Effector memory CD4-positive, alpha-beta T cell (primary cell): ENCODE results near the gene SHC3.

Experiments
- DNase-seq, 3 donors: peaks; one replicate each; pipeline ENCODE4 v3.0.0-alpha.2; 2020
- H3K27ac ChIP-seq: 2 replicates; pipeline ENCODE4 v1.7.0; 2013; ENCODE audit warnings: mild to moderate bottlenecking, low read length, moderate library complexity; ENCODE audit not compliant: insufficient read depth, poor library complexity, severe bottlenecking
- H3K27me3 ChIP-seq: replicated peaks from 2 replicates; pipeline ENCODE4 v1.7.0; 2013; ENCODE audit warnings: mild to moderate bottlenecking, low read length; ENCODE audit not compliant: insufficient read depth, control insufficient read depth, poor library complexity, severe bottlenecking
- H3K36me3 ChIP-seq: 2 replicates; pipeline ENCODE4 v1.7.0; 2013; ENCODE audit warnings: mild to moderate bottlenecking, low read length, moderate library complexity; ENCODE audit not compliant: control insufficient read depth, insufficient read depth
- H3K4me1 ChIP-seq: 2 replicates; pipeline ENCODE4 v1.7.0; 2013; ENCODE audit warnings: low read length, mild to moderate bottlenecking; ENCODE audit not compliant: control insufficient read depth, insufficient read depth, poor library complexity, severe bottlenecking
- H3K4me3 ChIP-seq: 2 replicates; pipeline ENCODE4 v1.7.0; 2013; ENCODE audit warnings: low read length, low read depth, mild to moderate bottlenecking; ENCODE audit not compliant: insufficient read depth, poor library complexity, severe bottlenecking
- H3K9me3 ChIP-seq: 2 replicates; pipeline ENCODE4 v1.7.0; 2013; ENCODE audit warnings: mild to moderate bottlenecking, low read length, moderate library complexity; ENCODE audit not compliant: control insufficient read depth

Gene SHC3

GRCh38 chr9:88959727-88960469, 218.7 kb downstream of the SHC3 start:
- Histone ChIP-seq H3K36me3 (no peaks in the 10 kb centered on the region), H3K27me3 (no peaks in the 10 kb centered on the region), H3K9me3 (no peaks in the 10 kb centered on the region), H3K4me3 (no peak overlapping the region), H3K4me1 (no peaks in the 10 kb centered on the region), H3K27ac (no peak overlapping the region)
- no peak for DNase-seq

GRCh38 chr9:88957526-88957925, 221.1 kb downstream of the SHC3 start:
- H3K9me3 ChIP-seq, result no peaks in the 10 kb centered on the region
- DNase-seq, result no peak
- no peaks in the 10 kb centered on the region for H3K4me1 ChIP-seq
- H3K27me3 ChIP-seq, result no peaks in the 10 kb centered on the region
- H3K27ac ChIP-seq, result no peak overlapping the region
- no peak overlapping the region for H3K4me3 ChIP-seq
- H3K36me3 ChIP-seq, result no peaks in the 10 kb centered on the region
